Left ventricle myocardium inferior (tissue), 1 donor: ENCODE data around the gene KLF17. TPM values are rescaled to one million over a fixed set of nuclear protein-coding genes. Genes with fewer than 3 reads are reported as not detected.

ENCODE experiments used
- DNase-seq: peaks from one replicate; pipeline ENCODE4 v3.0.0-alpha.2; 2020
- H3K27ac ChIP-seq: fragments of 200-600 bp; replicated peaks from 2 replicates; pipeline ENCODE4 v1.8.0; 2021
- H3K27me3 ChIP-seq: fragments of 200-600 bp; 2 replicates; pipeline ENCODE4 v1.8.0; 2021; ENCODE audit warnings: low read depth
- H3K36me3 ChIP-seq: fragments of 200-600 bp; 2 replicates; pipeline ENCODE4 v1.8.0; 2021
- H3K4me1 ChIP-seq: fragments of 200-600 bp; 2 replicates; pipeline ENCODE4 v1.8.0; 2021
- H3K4me3 ChIP-seq: fragments of 200-600 bp; 2 replicates; pipeline ENCODE4 v1.8.0; 2021; ENCODE audit warnings: mild to moderate bottlenecking, moderate library complexity
- H3K9me3 ChIP-seq: fragments of 200-600 bp; replicated peaks from 2 replicates; pipeline ENCODE4 v1.8.0; 2021
- intact Hi-C: fragments of 100-400 bp; cut with micrococcal nuclease; formaldehyde crosslinking; loops from one replicate; pipeline ENCODE4 v1.11.0; 2022
- total RNA-seq: library from RNA; stranded (reverse); fragmentation: NEBNext Ultra II Directional; extraction: Animal tissue kit (Norgen Biotek cat#: 25700); gene quantifications from one replicate; pipeline ENCODE4 v1.2.1, GENCODE V29; 2021
- TF ChIP-seq, protein P1 (sequence below): fragments of 200-600 bp; IDR thresholded peaks from 2 replicates; pipeline ENCODE4 v1.8.0; 2021; ENCODE audit warnings: antibody characterized with exemption, mild to moderate bottlenecking, borderline replicate concordance
- donor health status: DM: no; HTN: yes; CAD: no; lungs with severe emphysema.

Gene KLF17
- total RNA-seq, 1 donor from 2014 or later = not detected

DNA sequence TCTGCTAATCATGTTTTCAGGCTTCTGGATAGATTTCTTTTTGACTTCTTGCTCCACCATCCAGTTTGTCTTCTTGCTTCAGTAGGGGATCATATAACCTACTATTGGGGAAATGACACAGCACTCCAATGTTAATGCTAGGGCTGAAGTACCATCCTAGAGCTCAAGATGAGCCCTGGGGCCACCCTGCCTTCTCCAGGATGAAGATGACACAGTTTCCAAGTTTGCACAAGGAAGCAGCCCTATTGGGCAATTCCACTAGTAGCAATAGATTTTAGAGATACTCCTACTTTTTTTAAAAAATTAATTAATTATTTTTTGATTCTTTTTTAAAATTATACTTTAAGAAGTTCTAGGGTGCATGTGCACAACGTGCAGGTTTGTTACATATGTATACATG is 34.1 kb downstream of the KLF17 start:
- no peaks in the 10 kb centered on the region for H3K4me1 ChIP-seq
- H3K4me3 ChIP-seq = no peak overlapping the region
- H3K27ac ChIP-seq = no peak overlapping the region
- no peaks in the 10 kb centered on the region for H3K36me3 ChIP-seq
- peaks cover 49% of the 10 kb centered on the region for H3K27me3 ChIP-seq
- DNase-seq = no peak
- intact Hi-C loops = no loop called here
- TF ChIP-seq, protein P1, sequence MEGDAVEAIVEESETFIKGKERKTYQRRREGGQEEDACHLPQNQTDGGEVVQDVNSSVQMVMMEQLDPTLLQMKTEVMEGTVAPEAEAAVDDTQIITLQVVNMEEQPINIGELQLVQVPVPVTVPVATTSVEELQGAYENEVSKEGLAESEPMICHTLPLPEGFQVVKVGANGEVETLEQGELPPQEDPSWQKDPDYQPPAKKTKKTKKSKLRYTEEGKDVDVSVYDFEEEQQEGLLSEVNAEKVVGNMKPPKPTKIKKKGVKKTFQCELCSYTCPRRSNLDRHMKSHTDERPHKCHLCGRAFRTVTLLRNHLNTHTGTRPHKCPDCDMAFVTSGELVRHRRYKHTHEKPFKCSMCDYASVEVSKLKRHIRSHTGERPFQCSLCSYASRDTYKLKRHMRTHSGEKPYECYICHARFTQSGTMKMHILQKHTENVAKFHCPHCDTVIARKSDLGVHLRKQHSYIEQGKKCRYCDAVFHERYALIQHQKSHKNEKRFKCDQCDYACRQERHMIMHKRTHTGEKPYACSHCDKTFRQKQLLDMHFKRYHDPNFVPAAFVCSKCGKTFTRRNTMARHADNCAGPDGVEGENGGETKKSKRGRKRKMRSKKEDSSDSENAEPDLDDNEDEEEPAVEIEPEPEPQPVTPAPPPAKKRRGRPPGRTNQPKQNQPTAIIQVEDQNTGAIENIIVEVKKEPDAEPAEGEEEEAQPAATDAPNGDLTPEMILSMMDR = no peak
- no peaks in the 10 kb centered on the region for H3K9me3 ChIP-seq

DNA sequence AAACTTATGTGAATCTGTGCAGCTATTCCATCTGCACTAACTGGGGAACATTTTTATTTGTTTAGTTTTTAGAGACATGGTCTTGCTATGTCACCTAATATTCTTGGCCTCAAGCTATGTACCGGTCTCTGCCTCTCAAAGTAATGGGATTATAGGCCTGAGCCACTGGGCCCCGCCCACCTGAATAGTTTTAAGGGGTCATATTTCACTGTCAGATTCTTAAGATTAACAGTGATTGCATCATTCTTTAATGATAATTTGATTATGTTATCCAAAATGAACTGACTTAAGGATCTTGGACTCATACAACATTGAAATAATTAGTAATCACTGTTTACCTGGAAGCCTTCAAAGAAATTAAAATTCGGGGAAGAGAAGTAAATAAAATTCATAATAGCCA is 35.4 kb downstream of the KLF17 start:
- H3K27ac ChIP-seq = no peak overlapping the region
- no peak overlapping the region for H3K4me3 ChIP-seq
- H3K9me3 ChIP-seq = no peaks in the 10 kb centered on the region
- H3K27me3 ChIP-seq = peaks cover 44% of the 10 kb centered on the region
- no peaks in the 10 kb centered on the region for H3K4me1 ChIP-seq
- no peaks in the 10 kb centered on the region for H3K36me3 ChIP-seq
- intact Hi-C loops = no loop called here
- no peak for DNase-seq
- TF ChIP-seq, protein P1 = no peak

DNA sequence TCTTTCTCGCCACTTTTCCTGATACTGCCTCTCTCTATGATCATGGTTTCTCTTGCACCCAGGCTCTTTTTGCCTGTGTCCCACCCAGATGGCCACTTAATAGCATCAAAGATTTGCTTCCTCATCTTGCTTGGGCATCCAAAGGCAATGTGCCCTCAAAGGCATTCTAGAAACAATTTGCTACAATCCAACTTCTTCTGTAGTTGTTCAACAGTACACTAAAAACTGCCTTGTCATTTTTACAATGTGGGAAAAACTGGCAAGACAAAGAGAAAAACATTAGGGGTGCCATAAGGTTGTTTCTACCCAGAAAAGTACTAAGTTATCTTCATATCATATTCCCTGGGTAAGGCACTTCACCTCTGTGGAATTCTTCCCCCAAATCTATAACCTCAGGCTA is 39.3 kb downstream of the KLF17 start:
- Histone ChIP-seq H3K27me3 (peaks cover 6% of the 10 kb centered on the region), H3K27ac (no peak overlapping the region), H3K9me3 (peaks cover 11% of the 10 kb centered on the region), H3K36me3 (no peaks in the 10 kb centered on the region), H3K4me1 (no peaks in the 10 kb centered on the region), H3K4me3 (no peak overlapping the region)
- TF ChIP-seq, protein P1 = no peak
- no peak for DNase-seq
- intact Hi-C loops = no loop called here

DNA sequence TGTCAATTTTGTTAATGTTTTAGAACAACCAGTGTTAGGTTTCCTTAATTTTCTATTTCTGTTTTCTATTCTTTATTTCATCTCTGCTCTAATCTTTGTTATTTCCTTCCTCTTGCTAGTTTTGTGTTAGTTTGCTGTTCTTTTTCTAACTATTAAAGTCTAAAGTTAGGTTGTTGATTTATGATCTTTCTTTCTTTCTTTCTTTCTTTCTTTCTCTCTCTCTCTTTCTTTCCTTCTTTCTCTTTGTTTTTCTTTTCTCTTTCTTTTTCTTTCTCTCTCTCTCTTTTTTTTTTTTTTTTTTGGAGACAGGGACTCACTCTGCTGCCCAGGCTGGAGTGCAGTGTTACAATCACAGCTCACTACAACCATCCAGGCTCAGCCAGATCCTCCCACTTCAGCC is 40.2 kb downstream of the KLF17 start:
- Histone ChIP-seq H3K27ac (no peak overlapping the region), H3K27me3 (no peaks in the 10 kb centered on the region), H3K4me1 (no peaks in the 10 kb centered on the region), H3K9me3 (peaks cover 11% of the 10 kb centered on the region), H3K36me3 (no peaks in the 10 kb centered on the region), H3K4me3 (no peak overlapping the region)
- DNase-seq = no peak
- intact Hi-C loops = no loop called here
- TF ChIP-seq, protein P1 = no peak

DNA sequence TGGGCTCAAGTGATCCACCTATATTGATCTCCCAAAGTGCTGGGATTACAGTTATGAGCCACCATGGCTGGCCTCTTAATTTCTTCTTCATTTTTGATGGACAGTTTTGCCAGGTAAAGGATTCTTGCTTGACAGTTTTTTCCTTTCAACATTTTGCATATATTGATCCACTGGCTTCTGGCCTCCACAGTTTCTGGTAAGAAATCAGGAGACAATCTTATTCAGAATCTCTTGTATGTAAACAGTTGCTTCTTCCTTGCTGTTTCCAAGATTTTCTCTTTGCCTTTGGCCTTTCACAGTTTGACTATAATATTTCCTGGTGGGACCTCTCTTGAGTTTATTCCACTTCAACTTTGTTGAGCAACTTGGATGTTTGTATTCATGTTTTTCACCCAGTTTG is 42.9 kb downstream of the KLF17 start:
- no peaks in the 10 kb centered on the region for H3K4me1 ChIP-seq
- TF ChIP-seq, protein P1 = no peak
- H3K27ac ChIP-seq = no peak overlapping the region
- no peaks in the 10 kb centered on the region for H3K36me3 ChIP-seq
- H3K27me3 ChIP-seq = no peaks in the 10 kb centered on the region
- no peak for DNase-seq
- H3K4me3 ChIP-seq = no peak overlapping the region
- peaks cover 11% of the 10 kb centered on the region for H3K9me3 ChIP-seq
- intact Hi-C loops = no loop called here

DNA sequence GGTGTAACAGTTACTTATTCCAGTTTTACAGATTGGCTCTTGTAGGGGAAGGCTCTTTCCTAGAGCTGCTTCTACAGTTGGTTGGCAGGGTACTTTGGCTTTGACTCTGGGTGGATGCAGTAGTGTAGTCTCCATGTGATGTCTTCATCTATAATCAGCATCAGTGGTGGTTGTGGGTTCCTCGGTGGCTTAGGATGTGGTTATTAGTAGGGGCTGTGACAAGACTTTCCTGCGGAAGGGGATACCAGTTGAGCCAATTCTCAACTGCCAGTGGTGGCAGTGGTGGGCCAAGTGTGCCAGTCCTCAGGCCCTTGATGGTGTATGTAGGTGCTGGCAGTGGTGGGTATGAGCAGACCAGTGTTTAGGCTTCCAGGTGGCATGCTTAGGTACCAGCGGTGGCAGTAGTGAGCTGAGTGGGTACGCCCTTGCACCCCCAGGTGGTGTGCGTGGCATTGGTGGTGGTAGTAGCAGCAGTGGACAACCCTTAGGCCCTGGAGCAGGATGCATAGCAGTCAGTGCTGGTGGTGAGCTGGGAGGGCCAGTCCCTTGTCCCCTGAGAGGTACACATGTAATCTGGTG is 50.0 kb downstream of the KLF17 start:
- Histone ChIP-seq H3K9me3 (peaks cover 12% of the 10 kb centered on the region), H3K36me3 (no peaks in the 10 kb centered on the region), H3K4me3 (no peak overlapping the region), H3K27ac (no peak overlapping the region), H3K27me3 (peaks cover 55% of the 10 kb centered on the region), H3K4me1 (no peaks in the 10 kb centered on the region)
- TF ChIP-seq, protein P1 = no peak
- intact Hi-C loops = no loop called here
- no peak for DNase-seq
